Gastroesophageal sphincter (tissue), 4 donors: ENCODE data around the gene SLC35E4. TPM values are rescaled to one million over a fixed set of nuclear protein-coding genes. Genes with fewer than 3 reads are reported as not detected.

ENCODE experiments used
- ATAC-seq: fragments of 150-250 bp; one replicate; pipeline ENCODE4 v1.9.1; 2016; ENCODE audit warnings: mild to moderate bottlenecking, moderate library complexity
- H3K27ac ChIP-seq, 4 donors: fragments of 200-600 bp; sonication (generic) in 3 of 4; 1 replicate in 3 of 4; 2 replicates in 1 of 4; pipeline ENCODE4 v1.5.1; 2016 to 2019
- H3K27me3 ChIP-seq: fragments of 200-600 bp; sonication (generic); one replicate; pipeline ENCODE4 v1.5.1; 2019
- H3K36me3 ChIP-seq, 2 donors: fragments of 200-600 bp; sonication (generic); one replicate each; pipeline ENCODE4 v1.5.1; 2019; ENCODE audit warnings: control low read depth in 1 of 2
- H3K4me1 ChIP-seq, 3 donors: fragments of 200-600 bp; sonication (generic); 1 replicate in 2 of 3; 2 replicates in 1 of 3; pipeline ENCODE4 v1.5.1; 2016 to 2019; ENCODE audit warnings: control low read depth in 2 of 3
- H3K4me3 ChIP-seq, 2 donors: fragments of 200-600 bp; sonication (generic); one replicate each; pipeline ENCODE4 v1.5.1; 2019; ENCODE audit warnings: mild to moderate bottlenecking in 1 of 2, moderate library complexity in 1 of 2
- H3K9me3 ChIP-seq, 3 donors: fragments of 200-600 bp; sonication (generic); one replicate each; pipeline ENCODE4 v1.5.1; 2017 to 2019; ENCODE audit warnings: control low read depth in 2 of 3
- EP300 ChIP-seq: sonication (generic); formaldehyde crosslinking; IDR thresholded peaks from one replicate; pipeline ENCODE4 v1.6.1; 2017; ENCODE audit warnings: antibody characterized with exemption, mild to moderate bottlenecking
- POLR2A ChIP-seq, 2 donors: fragments of 450-650 bp; IDR thresholded peaks; one replicate each; pipeline ENCODE4 v1.6.1; 2017; ENCODE audit warnings: antibody characterized with exemption in 2 of 2, mild to moderate bottlenecking in 2 of 2, moderate library complexity in 1 of 2
- POLR2AphosphoS5 ChIP-seq: sonication (generic); formaldehyde crosslinking; IDR thresholded peaks from one replicate; pipeline ENCODE4 v1.6.1; 2017; ENCODE audit warnings: antibody characterized with exemption
- WGBS, 2 donors: methylation state at CpG; one replicate each; pipeline ENCODE4 v1.1.5; 2018; ENCODE audit warnings: low coverage in 1 of 2; 5-methylcytosine and 5-hydroxymethylcytosine counted together
- total RNA-seq, 4 donors: library from RNA; depleted of rRNA; stranded (reverse); fragments of >200 nt; gene quantifications; one replicate each; pipeline ENCODE4 v1.1.0, GENCODE V29; 2016
- TF ChIP-seq, protein P1 (sequence below), 4 experiments: fragments of 200-600 bp in 2 of 4; fragments of 450-650 bp in 2 of 4; sonication (generic) in 1 of 4; IDR thresholded peaks; one replicate each; pipeline ENCODE4 v1.5.1; 2017 to 2019; ENCODE audit warnings: antibody characterized with exemption in 4 of 4, mild to moderate bottlenecking in 2 of 4, moderate library complexity in 2 of 4

SLC35E4 gene, protein sequence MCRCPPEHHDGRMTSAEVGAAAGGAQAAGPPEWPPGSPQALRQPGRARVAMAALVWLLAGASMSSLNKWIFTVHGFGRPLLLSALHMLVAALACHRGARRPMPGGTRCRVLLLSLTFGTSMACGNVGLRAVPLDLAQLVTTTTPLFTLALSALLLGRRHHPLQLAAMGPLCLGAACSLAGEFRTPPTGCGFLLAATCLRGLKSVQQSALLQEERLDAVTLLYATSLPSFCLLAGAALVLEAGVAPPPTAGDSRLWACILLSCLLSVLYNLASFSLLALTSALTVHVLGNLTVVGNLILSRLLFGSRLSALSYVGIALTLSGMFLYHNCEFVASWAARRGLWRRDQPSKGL
- total RNA-seq, result 10 to 100 TPM in 3 of 4 donors, 1 to 10 TPM in 1; 6.5 to 13.5 (median 10.9) TPM

DNA sequence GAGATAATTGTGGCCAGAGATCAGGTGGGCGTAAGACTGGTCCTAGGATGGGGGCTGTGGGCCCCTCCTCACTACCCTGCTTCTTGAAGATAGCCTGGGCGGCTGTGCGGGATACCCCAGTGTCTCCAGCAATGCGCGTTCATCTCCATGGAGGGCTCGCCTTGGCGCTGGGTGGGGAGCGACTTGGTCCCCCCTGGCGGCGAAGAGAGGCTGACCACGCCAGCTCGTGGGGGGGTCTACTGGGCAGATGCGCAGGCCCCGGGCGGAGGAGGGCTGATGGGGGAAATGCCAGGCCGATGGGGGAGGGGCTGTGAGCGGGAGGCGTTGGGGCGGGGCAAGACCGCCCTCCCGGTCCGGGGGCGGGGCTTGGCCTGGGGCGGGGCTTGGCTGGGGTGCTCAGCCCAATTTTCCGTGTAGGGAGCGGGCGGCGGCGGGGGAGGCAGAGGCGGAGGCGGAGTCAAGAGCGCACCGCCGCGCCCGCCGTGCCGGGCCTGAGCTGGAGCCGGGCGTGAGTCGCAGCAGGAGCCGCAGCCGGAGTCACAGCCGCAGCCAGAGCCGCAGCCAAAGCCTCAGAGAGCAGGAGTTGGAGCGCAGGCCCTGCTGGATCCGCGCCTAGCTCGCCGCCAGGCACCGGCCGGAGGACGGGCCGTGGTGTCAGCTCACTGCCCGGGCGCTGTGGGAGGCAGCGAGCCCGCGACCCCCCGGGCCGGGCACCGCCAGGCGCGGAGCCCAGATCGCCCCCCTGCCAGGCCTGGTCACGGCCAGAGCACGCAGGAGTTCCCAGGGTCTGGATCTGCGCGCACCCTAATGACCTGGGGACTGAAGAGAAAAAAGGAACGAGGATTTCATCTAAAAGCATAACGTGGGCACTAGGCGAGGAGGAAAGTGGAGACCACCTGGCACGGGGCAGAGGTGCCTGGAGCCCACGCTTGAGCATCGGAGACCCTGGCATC lies at the start of gene SLC35E4:
Gene SLC35E4 (plus strand): TSS at position 509 of the 953 bp plus-strand sequence. CDS start 670 bp downstream, outside the sequence.
- ATAC-seq, result peak; percentile 94
- peaks cover 0 to 50% (median 28%) of the 10 kb centered on the region in 3 donors for H3K4me1 ChIP-seq
- no peaks in the 10 kb centered on the region for H3K36me3 ChIP-seq
- TF ChIP-seq POLR2AphosphoS5 (peak; percentile 68), EP300 (no peak), POLR2A (IDR thresholded peaks at IDR 0.05) (peak; percentile 78 to 81)
- TF ChIP-seq, protein P1, sequence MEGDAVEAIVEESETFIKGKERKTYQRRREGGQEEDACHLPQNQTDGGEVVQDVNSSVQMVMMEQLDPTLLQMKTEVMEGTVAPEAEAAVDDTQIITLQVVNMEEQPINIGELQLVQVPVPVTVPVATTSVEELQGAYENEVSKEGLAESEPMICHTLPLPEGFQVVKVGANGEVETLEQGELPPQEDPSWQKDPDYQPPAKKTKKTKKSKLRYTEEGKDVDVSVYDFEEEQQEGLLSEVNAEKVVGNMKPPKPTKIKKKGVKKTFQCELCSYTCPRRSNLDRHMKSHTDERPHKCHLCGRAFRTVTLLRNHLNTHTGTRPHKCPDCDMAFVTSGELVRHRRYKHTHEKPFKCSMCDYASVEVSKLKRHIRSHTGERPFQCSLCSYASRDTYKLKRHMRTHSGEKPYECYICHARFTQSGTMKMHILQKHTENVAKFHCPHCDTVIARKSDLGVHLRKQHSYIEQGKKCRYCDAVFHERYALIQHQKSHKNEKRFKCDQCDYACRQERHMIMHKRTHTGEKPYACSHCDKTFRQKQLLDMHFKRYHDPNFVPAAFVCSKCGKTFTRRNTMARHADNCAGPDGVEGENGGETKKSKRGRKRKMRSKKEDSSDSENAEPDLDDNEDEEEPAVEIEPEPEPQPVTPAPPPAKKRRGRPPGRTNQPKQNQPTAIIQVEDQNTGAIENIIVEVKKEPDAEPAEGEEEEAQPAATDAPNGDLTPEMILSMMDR (IDR thresholded peaks at IDR 0.05), result peak in 2 of 4 experiments; percentile 41 to 44
- H3K27ac ChIP-seq, result peak within 1 kb of the TSS; percentile 77 to 95 (median 94)
- H3K27me3 ChIP-seq, result no peaks in the 10 kb centered on the region
- 0% methylated on average over 6 of the region's 75 CpGs; no CpG with 5 or more reads in 1 of the 2 donors for WGBS, 2 donors
- H3K4me3 ChIP-seq, result peak within 1 kb of the TSS; percentile 70 to 80
- no peaks in the 10 kb centered on the region for H3K9me3 ChIP-seq

DNA sequence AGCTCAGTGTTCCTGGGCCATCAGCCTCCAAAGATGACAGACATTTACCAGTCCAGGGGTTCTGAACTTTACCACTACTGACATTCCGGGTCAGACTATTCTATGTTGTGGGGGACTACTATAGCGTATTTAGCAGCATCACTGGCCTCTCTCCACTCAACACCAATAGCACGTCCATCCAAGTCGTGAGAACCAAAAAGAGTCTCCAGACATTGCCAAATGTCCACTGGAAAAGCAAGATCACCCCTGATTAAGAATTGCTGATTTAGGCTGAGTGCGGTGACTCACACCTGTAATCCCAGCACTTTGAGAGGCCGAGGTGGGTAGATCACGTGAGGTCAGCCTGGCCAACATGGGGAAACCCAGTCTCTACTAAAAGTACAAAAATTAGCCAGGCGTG lies 49.2 kb upstream of the SLC35E4 start:
- 90 to 100% methylated on average over 5 to 8 of the region's 8 CpGs for WGBS, 2 donors
- no peak for TF ChIP-seq EP300
- TF ChIP-seq POLR2A (IDR thresholded peaks at IDR 0.05), result no peak
- TF ChIP-seq, protein P1 (IDR thresholded peaks at IDR 0.05), result no peak
- TF ChIP-seq POLR2AphosphoS5, result no peak
- ATAC-seq, result no peak
- Histone ChIP-seq H3K9me3 (no peaks in the 10 kb centered on the region), H3K4me1 (peaks cover 5 to 21% (median 10%) of the 10 kb centered on the region in 3 donors), H3K36me3 (peaks cover 4 to 83% of the 10 kb centered on the region in 2 donors), H3K27ac (no peak overlapping the region), H3K27me3 (no peaks in the 10 kb centered on the region), H3K4me3 (no peak overlapping the region)

DNA sequence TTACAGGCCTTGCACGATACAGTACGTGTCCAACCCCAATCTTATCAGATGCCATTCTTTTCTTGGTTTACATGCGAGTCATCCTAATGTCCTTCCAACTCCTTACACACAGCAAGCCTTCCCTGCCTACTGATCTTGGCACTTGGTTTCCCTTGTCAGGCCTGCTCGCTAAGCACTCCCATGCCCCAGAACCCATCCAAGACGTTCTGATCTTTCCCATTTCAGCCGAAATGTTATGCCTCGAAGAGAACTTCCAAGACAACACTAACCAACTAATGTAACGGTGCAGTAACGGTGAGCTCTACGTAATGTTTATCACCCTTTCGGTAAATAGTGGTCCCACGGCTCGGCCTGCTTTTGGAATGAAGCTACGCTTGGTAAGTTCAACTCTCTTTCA lies 44.4 kb upstream of the SLC35E4 start:
- Histone ChIP-seq H3K27me3 (peaks cover 7% of the 10 kb centered on the region), H3K27ac (peak overlapping the region in 3 of 4 donors; percentile 79 to 80 (median 79)), H3K9me3 (no peaks in the 10 kb centered on the region), H3K36me3 (peaks cover 4 to 35% of the 10 kb centered on the region in 2 donors), H3K4me1 (peaks cover 5 to 27% (median 10%) of the 10 kb centered on the region in 3 donors), H3K4me3 (peak overlapping the region; percentile 57 to 66)
- WGBS, 2 donors, result 2 to 3% methylated on average over 14 of the region's 14 CpGs
- ATAC-seq, result no peak
- TF ChIP-seq, protein P1 (IDR thresholded peaks at IDR 0.05), result no peak
- TF ChIP-seq POLR2AphosphoS5 (no peak), EP300 (no peak)

DNA sequence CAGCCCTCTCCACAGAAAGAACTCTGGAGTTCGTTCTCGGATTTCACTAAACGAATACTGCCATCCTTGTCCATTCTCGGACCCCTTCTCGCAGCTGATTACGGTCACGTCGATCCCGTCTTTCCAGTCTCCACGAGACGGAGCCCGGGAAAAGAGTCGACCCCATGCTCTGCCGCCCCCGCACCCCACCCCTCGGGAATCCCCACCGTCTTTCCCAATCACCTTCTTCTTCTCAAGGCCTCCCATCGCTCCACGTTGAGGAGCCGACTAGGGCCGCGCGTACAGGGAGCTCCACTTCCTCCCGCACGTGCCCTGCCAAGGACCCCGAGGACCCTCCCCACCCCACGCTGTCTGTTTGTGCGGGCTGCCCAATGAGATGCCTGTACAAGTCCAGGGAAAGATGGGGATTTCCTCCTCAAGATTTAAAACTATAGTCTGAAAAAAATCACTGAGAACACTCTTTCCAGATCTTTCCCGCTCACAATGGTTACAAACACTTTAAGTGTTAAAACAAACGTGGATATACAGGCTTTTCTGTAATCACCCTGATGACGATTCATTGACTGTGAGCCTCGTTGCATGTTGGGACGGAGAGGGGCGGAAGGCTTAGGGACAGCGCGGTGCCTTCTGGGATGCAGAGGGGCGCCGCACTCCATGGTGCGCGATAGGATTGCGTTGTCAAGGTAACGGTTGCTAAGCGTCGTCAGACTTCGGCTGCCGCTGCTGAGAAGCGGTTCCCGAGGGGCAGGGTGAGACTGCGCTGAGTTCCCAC lies 43.8 kb upstream of the SLC35E4 start, which contains the start of gene PES1:
Gene PES1 (minus strand): TSS at position 323 of the 772 bp plus-strand sequence. CDS start 77 bp downstream, at position 246.
- Histone ChIP-seq H3K4me1 (peaks cover 5 to 27% (median 10%) of the 10 kb centered on the region in 3 donors), H3K9me3 (no peaks in the 10 kb centered on the region), H3K27me3 (peaks cover 10% of the 10 kb centered on the region), H3K27ac (peak within 1 kb of the TSS; percentile 32 to 80 (median 79)), H3K36me3 (peaks cover 4 to 29% of the 10 kb centered on the region in 2 donors), H3K4me3 (peak within 1 kb of the TSS; percentile 57 to 66)
- peak; percentile 72 for TF ChIP-seq POLR2AphosphoS5
- no peak for TF ChIP-seq EP300
- TF ChIP-seq, protein P1 (IDR thresholded peaks at IDR 0.05), result no peak
- TF ChIP-seq POLR2A (IDR thresholded peaks at IDR 0.05), result peak in 1 of 2 donors; percentile 37
- 0% methylated on average over 10 to 23 of the region's 49 CpGs for WGBS, 2 donors
- ATAC-seq, result peak; percentile 100
